HG03457 (cell line): ENCODE results near the gene NAA10.
"Not testable (repeated sequence)": the region's sequence is repeated elsewhere in the genome, so short reads cannot be mapped to it uniquely, and the experiment has no call there.

ENCODE experiments used
- ATAC-seq: cut with Tn5 transposase; IDR thresholded peaks from one replicate; pipeline ENCODE4 v1.9.1; 2021; ENCODE audit warnings: moderate number of reproducible peaks; ENCODE audit not compliant: unreplicated experiment

The NAA10 gene

GRCh38 chrX:153934762-153935325, at the start of gene NAA10:
Gene NAA10, minus strand, starts transcription at chrX:153935037. Its CDS starts 133 bp downstream, at chrX:153934904.
- peak; percentile 63 for ATAC-seq

- no peak for ATAC-seq
Observed at GRCh38 chrX:153983321-153983801, 48.5 kb upstream of the NAA10 start.

DNA sequence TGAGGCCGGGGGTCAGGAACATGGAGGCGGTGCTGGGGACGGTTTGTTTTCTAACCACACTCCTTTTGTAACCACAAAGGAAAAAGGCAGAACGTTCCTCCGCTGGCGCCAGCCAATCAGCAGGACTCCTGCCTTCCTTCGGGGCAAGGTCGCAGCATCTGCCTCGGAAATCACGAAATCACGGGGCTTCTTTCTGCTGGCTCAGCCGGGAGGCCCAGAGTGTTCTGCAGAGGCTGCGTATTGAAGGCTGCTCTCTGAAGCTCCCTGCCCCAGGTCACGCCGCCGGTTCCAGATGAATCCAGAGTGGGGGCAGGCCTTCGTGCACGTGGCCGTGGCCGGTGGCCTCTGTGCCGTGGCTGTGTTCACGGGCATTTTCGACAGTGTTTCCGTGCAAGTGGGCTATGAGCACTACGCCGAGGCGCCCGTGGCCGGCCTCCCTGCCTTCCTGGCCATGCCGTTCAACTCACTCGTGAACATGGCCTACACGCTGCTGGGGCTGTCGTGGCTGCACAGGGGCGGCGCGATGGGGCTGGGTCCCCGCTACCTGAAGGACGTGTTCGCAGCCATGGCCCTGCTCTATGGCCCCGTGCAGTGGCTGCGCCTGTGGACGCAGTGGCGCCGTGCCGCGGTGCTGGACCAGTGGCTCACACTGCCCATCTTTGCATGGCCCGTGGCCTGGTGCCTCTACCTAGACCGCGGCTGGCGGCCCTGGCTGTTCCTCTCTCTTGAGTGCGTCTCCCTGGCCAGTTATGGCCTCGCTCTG, 47.1 kb upstream of the NAA10 start:
- ATAC-seq: no peak

GRCh38 chrX:153981231-153981630, 46.4 kb upstream of the NAA10 start:
- no peak for ATAC-seq

GRCh38 chrX:153980394-153980793, 45.6 kb upstream of the NAA10 start:
- ATAC-seq: not testable (repeated sequence)

- ATAC-seq: no peak
Observed at GRCh38 chrX:153974726-153975286, 40.0 kb upstream of the NAA10 start.

DNA sequence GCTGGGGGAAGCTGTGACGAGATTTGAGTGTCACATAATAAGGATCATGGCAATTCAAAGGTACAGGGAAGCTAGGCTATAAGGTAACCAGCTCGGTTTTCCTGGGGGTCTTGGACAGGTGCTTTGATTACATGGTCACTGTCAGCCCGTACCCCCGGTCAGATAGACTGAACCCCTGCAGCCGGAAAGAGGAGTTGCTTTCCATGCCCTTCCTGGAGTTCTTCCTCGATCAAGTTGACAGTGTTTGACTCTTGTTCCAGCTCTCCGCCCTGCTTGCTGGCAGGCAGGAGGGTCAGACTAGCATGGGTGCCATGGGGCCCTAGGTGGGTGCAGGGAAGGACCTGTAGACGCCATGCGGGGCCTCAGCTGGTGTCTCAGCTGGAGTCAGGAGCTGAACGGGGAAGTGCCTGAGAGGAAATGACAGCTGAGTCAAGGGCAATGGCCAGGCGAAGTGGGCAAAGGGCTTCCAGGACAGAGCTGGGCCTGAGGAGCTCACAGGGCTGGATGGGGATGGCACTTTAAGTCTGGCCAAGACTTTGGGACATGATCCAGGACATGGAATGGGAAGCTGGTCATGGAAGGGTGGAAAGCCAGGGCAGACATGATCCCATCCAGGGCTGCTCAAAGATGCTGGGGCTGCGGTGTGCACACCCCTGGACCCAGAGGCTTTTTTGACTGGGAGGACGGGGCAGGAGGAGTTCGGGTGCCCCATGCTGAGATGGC, 39.3 kb upstream of the NAA10 start:
- ATAC-seq: no peak

DNA sequence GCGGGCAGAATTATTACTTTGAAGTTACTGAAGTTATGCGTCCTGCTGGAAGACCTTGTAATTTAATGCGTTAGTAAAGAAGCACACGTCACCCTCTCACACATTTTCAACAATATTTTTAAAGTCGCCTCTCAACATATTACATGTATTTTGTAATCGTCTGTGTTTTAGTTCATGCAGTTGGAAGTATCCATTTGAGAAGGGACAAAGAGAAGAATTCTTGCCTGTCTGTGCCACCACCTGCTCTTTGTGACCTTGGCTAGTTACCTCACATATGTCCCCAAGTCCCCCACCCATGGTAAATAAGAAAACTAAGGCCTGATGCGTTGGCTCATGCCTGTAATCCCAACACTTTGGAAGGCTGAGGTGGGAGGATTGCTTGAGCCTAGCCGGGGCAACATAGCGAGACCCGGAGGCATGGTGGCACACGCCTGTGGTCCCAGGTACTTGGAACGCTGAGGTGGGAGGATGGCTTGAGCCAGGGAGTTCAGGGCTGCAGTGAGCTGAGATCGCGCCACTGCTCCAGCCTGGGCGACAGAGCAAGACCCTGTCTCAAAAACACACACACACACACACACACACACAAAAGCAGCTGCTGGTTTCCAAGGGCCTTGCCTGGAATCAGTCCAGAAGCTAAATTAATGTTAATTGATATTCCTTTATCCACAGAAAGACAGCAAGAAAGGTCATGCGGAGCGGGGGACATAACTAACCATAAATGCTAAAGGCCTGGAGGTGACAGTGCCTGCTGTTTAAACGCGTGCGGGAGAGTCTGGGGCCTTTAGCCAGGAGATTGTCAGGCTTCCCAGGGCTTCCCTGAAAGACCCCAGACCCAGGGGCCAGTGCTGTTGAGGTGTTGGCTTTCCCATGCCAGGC, 38.5 kb upstream of the NAA10 start:
- ATAC-seq: no peak

DNA sequence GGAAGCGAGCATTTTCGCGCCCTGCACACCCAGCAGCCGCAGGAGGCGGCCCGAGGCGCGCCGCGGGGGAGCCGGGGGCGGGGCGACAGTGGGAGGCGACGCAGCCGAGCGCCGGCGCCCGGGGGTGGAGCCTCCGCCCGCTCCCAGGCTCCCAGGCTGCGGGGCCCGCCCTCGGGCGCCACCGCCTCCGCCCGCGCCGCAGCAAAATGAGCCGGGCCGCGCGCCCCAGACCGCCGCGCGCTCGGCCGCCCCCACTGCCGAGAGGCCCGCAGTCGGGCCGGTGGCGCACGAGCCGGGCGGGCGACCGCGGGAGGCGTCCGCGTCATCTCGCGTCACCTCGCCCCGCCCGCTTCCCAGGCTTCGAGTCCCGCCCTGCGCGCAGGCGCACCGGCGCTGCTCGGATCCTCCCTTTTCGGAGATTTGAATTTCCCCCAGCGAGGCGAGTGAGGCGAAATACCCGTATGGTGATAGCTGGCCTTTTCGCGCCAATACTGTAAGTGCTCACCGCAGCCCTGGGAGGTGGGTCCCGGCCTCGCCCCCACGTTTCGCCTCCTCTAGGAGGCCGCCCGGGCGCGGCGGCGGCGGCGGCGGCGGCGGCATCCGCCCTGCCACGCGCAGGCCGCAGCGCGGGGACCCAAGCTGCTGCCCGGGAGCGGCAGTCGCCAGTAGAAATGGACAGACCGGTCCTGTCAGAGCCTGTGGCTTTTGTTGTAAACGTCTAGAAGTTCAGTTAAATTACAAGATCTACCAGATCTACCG, 37.7 kb upstream of the NAA10 start, which contains the start of gene TMEM187:
Gene TMEM187 (plus strand): TSS at position 387 of the 759 bp plus-strand sequence. CDS start 9,309 bp downstream, outside the sequence.
- ATAC-seq: peak; percentile 41

GRCh38 chrX:153971450-153972367, 36.9 kb upstream of the NAA10 start, which contains the start of gene HCFC1:
Gene HCFC1, minus strand, starts transcription at chrX:153971818. Its CDS starts 978 bp downstream, at chrX:153970840.
- ATAC-seq: peak; percentile 25

GRCh38 chrX:153971124-153971449, 36.2 kb upstream of the NAA10 start:
- ATAC-seq: no peak

DNA sequence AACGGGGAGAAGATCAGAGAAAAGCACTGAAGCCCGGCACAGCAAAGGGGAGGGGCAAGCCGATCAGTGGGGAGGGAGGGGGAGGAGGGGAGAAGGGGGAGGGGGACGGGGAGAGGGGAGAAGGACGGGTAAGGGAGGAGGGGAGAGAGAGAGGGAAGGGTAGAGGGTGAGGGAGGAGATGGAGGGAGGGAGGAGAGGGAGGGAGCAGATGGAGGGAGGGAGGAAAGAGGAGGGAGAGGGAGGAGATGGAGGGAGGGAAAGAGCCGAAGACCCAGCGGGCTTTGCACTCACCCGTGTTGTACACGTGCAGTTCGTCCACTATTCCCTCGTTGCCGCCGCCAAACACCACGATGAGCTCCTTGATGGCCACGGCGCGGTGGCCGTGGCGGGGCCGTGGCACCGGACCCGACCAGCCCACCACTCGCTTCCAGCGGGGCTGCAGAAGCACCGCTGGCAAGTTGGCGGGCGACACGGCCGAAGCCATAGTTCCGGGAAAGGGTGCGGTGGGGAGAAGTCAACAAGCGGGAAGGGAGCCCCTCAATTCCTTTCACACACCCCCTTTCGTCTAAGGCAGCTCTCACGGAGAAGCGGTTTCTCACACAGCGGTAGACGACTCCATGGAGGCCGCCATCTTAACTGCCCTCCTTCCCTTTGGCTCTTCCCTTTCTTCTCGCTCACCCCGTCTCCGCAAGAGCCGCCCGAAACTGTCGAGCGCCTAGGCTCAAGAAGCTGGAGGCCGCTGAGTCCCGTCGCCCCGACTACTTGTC, 35.7 kb upstream of the NAA10 start:
- ATAC-seq: no peak

GRCh38 chrX:153969904-153970356, 35.1 kb upstream of the NAA10 start:
- ATAC-seq: no peak

DNA sequence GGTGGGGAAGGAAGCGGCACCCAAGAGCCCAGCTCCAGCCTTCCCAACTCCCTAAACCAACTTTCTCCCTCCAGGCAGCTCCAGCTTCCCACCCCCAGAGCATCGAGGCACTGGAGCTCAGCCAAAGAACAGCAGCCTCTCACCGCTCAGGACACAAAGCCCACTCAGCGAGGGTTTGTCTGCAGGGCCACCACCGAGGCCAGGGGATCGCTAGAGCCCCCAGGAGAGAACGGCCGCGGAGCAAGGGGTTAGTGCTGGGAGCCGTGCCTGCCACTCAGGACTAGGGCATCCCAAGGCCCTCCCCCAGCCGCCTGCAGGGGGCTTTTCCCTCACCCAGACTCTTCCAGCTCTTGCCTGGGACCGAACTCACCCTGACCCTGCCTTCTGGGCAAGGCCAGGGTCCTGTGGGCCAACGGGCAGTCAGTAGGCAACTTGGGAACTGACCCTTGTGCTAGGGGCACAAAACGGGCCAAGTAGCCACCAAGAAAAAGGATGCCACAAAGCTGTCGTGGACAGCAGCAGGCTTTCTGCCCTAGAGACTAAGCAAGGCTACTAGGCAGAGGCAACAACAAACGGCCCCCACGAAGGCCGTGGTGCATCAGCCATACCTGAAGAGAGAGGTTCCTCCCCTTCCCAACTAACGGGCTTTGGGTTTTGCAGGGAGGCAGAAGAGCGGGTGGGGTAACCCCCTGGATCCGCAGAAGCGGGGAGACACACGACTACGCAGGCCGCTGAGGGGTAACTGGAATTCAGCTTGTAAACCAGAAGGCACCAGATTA, 34.5 kb upstream of the NAA10 start:
- ATAC-seq: no peak

DNA sequence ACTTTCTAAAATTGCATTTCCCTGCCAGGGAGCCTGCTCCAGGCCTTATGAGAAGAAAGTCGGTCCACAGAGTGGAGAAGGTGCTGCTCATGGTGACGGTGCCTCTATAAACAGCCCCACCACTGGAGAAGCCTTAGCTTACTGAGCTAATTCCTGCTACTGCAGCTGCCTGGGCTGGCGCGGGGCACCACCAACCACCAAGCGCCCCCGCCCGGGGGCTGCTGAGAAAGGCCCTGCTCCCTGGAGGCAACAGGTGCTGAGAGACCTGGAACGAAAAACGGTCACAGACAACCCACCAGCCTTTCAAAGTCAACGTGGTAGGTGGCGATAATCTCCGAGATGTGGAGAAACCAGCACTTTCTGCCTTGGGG, 33.9 kb upstream of the NAA10 start:
- ATAC-seq: no peak

GRCh38 chrX:153968255-153968654, 33.4 kb upstream of the NAA10 start:
- no peak for ATAC-seq
